Natural killer cell (primary cell): ENCODE measurements around the gene MAN1C1. TPM values are rescaled to one million over a fixed set of nuclear protein-coding genes. Genes with fewer than 3 reads are reported as not detected.

Source experiments
- ATAC-seq, 3 donors: fragments of 150-1000 bp in 2 of 3; fragments of 200-7000 bp in 1 of 3; cut with Tn5 transposase; 1 replicate in 1 of 3; 2 replicates in 2 of 3; pipeline ENCODE4 v1.10.0; 2021; ENCODE audit warnings: mild to moderate bottlenecking in 2 of 3, moderate library complexity in 2 of 3
- DNase-seq, 2 donors: peaks; one replicate each; pipeline versions ENCODE4 v3.0.0 to v3.0.0-alpha.2; 2013 to 2021; ENCODE audit warnings: mixed read lengths in 1 of 2
- H3K27ac ChIP-seq: one replicate; pipeline ENCODE4 v1.5.1; 2013; ENCODE audit warnings: mild to moderate bottlenecking, low read length
- H3K27me3 ChIP-seq: one replicate; pipeline ENCODE4 v1.6.1; 2013; ENCODE audit warnings: low read length; ENCODE audit not compliant: control insufficient read depth, insufficient read depth
- H3K36me3 ChIP-seq: one replicate; pipeline ENCODE4 v1.6.1; 2013; ENCODE audit warnings: low read length; ENCODE audit not compliant: control insufficient read depth, insufficient read depth
- H3K4me1 ChIP-seq: one replicate; pipeline ENCODE4 v1.6.1; 2013; ENCODE audit warnings: low read length; ENCODE audit not compliant: control insufficient read depth, insufficient read depth
- H3K4me3 ChIP-seq: one replicate; pipeline ENCODE4 v1.5.1; 2013; ENCODE audit warnings: low read length
- H3K9me3 ChIP-seq: one replicate; pipeline ENCODE4 v1.6.1; 2013; ENCODE audit warnings: low read length; ENCODE audit not compliant: control insufficient read depth, insufficient read depth
- H3K27ac Mint-ChIP-seq, 2 donors: one replicate each; pipeline ENCODE4 v1.8.0; 2022; ENCODE audit warnings: mild to moderate bottlenecking in 2 of 2, mixed read lengths in 2 of 2, moderate library complexity in 1 of 2
- H3K27me3 Mint-ChIP-seq, 2 donors: one replicate each; pipeline ENCODE4 v1.8.0; 2022; ENCODE audit warnings: low read depth in 2 of 2, mixed read lengths in 2 of 2
- H3K36me3 Mint-ChIP-seq: one replicate; pipeline ENCODE4 v1.8.0; 2022; ENCODE audit warnings: mixed read lengths
- H3K4me1 Mint-ChIP-seq, 2 donors: one replicate each; pipeline ENCODE4 v1.8.0; 2022; ENCODE audit warnings: mixed read lengths in 2 of 2
- H3K4me3 Mint-ChIP-seq: one replicate; pipeline ENCODE4 v1.8.0; 2022; ENCODE audit warnings: mild to moderate bottlenecking, moderate library complexity, mixed read lengths
- H3K9me3 Mint-ChIP-seq, 2 donors: one replicate each; pipeline ENCODE4 v1.8.0; 2022; ENCODE audit warnings: mixed read lengths in 2 of 2
- WGBS: methylation state at CpG from one replicate; pipeline ENCODE4 v1.1.7; 2013; ENCODE audit warnings: missing lambda C conversion rate; ENCODE audit not compliant: insufficient coverage; 5-methylcytosine and 5-hydroxymethylcytosine counted together
- intact Hi-C: fragments of 100-400 bp; cut with micrococcal nuclease; formaldehyde crosslinking; loops from one replicate; pipeline ENCODE4 v1.14.2; 2022
- total RNA-seq, 4 donors: library from RNA; stranded (reverse); fragments of 120-200 nt in 1 of 4; gene quantifications; one replicate each; pipeline versions ENCODE4 v1.2.3 to v1.2.4, GENCODE V29; 2013 to 2022
- TF ChIP-seq, protein P1 (sequence below): fragments of 200-600 bp; IDR thresholded peaks from one replicate; pipeline ENCODE4 v1.8.0; 2022; ENCODE audit warnings: antibody characterized with exemption

The MAN1C1 gene
- total RNA-seq, 3 donors from 2014 or later (not counting 1 experiment from before 2014, with no cell fraction given), result 3.6 to 7.5 (median 7.1) TPM

DNA sequence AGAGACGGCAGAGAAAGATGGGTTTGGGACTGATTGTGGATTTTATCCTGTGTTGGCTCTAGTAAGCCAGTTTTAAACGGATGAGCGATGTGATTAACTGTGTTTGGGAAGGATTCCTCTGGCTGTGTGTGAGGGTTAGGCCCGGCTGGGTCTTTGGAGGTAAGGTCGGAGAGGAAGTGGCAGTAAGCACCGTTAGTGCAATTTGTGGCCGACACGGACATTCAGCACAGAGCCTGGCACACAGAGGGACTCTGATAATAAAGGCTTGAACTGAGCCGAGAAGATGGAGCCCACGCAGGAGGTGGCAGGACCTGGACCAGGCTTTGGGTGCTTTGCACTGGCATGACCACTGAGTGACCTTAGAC lies 204.5 kb downstream of the MAN1C1 start:
- H3K27ac Mint-ChIP-seq, result peak overlapping the region; percentile 94 to 95
- Histone ChIP-seq H3K27me3 (no peaks in the 10 kb centered on the region), H3K4me3 (peak overlapping the region; percentile 98), H3K36me3 (no peaks in the 10 kb centered on the region), H3K4me1 (peaks cover 26% of the 10 kb centered on the region), H3K9me3 (no peaks in the 10 kb centered on the region), H3K27ac (peak overlapping the region; percentile 96)
- ATAC-seq, result no peak
- no peaks in the 10 kb centered on the region for H3K27me3 Mint-ChIP-seq
- H3K4me3 Mint-ChIP-seq, result peak overlapping the region; percentile 91
- TF ChIP-seq, protein P1, sequence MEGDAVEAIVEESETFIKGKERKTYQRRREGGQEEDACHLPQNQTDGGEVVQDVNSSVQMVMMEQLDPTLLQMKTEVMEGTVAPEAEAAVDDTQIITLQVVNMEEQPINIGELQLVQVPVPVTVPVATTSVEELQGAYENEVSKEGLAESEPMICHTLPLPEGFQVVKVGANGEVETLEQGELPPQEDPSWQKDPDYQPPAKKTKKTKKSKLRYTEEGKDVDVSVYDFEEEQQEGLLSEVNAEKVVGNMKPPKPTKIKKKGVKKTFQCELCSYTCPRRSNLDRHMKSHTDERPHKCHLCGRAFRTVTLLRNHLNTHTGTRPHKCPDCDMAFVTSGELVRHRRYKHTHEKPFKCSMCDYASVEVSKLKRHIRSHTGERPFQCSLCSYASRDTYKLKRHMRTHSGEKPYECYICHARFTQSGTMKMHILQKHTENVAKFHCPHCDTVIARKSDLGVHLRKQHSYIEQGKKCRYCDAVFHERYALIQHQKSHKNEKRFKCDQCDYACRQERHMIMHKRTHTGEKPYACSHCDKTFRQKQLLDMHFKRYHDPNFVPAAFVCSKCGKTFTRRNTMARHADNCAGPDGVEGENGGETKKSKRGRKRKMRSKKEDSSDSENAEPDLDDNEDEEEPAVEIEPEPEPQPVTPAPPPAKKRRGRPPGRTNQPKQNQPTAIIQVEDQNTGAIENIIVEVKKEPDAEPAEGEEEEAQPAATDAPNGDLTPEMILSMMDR, result no peak
- 29% methylated on average over 10 of the region's 10 CpGs for WGBS
- H3K36me3 Mint-ChIP-seq, result no peaks in the 10 kb centered on the region
- no peak for DNase-seq
- intact Hi-C loops, result loop anchor here (5.0 kb wide), 1 partner anchor 574 kb away; the partner anchor contains the start of gene RSRP1
- peaks cover 30 to 38% of the 10 kb centered on the region in 2 donors for H3K4me1 Mint-ChIP-seq
- no peaks in the 10 kb centered on the region for H3K9me3 Mint-ChIP-seq

DNA sequence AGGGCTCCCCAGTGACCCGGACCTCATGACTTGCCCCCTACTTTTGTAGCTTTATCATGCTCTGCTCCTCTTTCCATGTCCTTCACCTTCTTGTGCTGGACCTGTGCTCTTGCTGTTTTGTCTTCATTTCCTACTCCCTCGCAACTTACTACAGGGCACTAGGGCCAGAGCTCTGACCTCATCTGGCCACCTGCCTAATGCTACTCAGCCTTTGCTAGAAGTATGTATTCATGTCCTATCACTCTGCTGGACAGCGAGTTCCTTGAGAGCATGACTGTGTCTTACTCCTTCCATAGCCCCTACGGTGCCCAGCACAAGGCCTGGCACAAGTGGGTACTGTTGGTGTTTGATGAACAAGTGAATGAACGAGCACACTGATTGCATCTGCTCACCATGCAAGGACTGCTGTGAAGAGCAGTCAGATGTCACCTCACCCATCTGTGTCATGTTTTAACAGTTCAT lies 205.1 kb downstream of the MAN1C1 start:
- H3K27ac ChIP-seq, result peak overlapping the region; percentile 96
- peaks cover 26% of the 10 kb centered on the region for H3K4me1 ChIP-seq
- H3K36me3 ChIP-seq, result peaks cover 5% of the 10 kb centered on the region
- H3K27me3 ChIP-seq, result no peaks in the 10 kb centered on the region
- 88% methylated on average over 5 of the region's 5 CpGs for WGBS
- no peak for DNase-seq
- H3K9me3 ChIP-seq, result no peaks in the 10 kb centered on the region
- TF ChIP-seq, protein P1, result no peak
- no peak for ATAC-seq
- Mint-ChIP-seq H3K9me3 (no peaks in the 10 kb centered on the region), H3K36me3 (no peaks in the 10 kb centered on the region), H3K27ac (peak overlapping the region; percentile 94 to 95), H3K4me1 (peaks cover 30 to 38% of the 10 kb centered on the region in 2 donors), H3K27me3 (no peaks in the 10 kb centered on the region), H3K4me3 (peak overlapping the region; percentile 91)
- no peak overlapping the region for H3K4me3 ChIP-seq
- intact Hi-C loops, result loop anchor here (5.0 kb wide), 1 partner anchor 574 kb away; the partner anchor contains the start of gene RSRP1

DNA sequence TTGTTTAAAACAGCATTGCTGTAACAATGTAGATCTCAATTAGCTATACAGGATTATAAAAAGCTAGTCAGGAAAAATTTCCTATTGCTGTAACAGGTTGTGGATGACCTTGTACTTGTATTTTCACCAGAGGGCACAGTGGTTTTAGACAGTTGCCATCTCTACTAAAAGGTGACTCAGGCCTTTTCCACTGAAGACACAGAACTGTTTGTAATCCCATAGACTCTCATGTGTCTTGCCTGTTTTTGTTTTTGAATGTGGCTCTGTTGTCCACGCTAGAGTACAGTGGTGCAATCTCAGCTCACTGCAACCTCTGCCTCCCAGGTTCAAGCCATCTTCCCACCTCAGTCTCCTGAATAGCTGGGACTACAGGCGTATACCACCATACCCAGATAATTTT lies 209.0 kb downstream of the MAN1C1 start:
- Mint-ChIP-seq H3K36me3 (peaks cover 8% of the 10 kb centered on the region), H3K27me3 (no peaks in the 10 kb centered on the region), H3K4me1 (peaks cover 18 to 19% of the 10 kb centered on the region in 2 donors), H3K9me3 (no peaks in the 10 kb centered on the region), H3K4me3 (no peak overlapping the region), H3K27ac (no peak overlapping the region)
- DNase-seq (no peak), ATAC-seq (no peak)
- H3K36me3 ChIP-seq, result peaks cover 36% of the 10 kb centered on the region
- H3K4me1 ChIP-seq, result peaks cover 15% of the 10 kb centered on the region
- no peak overlapping the region for H3K27ac ChIP-seq
- WGBS, result 92% methylated on average over 1 of the region's 2 CpGs
- TF ChIP-seq, protein P1, result no peak
- intact Hi-C loops, result no loop called here
- no peaks in the 10 kb centered on the region for H3K27me3 ChIP-seq
- H3K4me3 ChIP-seq, result no peak overlapping the region
- H3K9me3 ChIP-seq, result no peaks in the 10 kb centered on the region

- no peaks in the 10 kb centered on the region for H3K27me3 ChIP-seq
- 97% methylated on average over 10 of the region's 10 CpGs for WGBS
- H3K36me3 ChIP-seq, result peaks cover 45% of the 10 kb centered on the region
- no peak overlapping the region for H3K4me3 ChIP-seq
- Mint-ChIP-seq H3K9me3 (no peaks in the 10 kb centered on the region), H3K4me1 (peaks cover 9 to 14% of the 10 kb centered on the region in 2 donors), H3K27me3 (no peaks in the 10 kb centered on the region), H3K4me3 (no peak overlapping the region), H3K36me3 (peaks cover 14% of the 10 kb centered on the region), H3K27ac (no peak overlapping the region)
- TF ChIP-seq, protein P1, result no peak
- H3K27ac ChIP-seq, result no peak overlapping the region
- ATAC-seq, result no peak
- no peak for DNase-seq
- no peaks in the 10 kb centered on the region for H3K9me3 ChIP-seq
- H3K4me1 ChIP-seq, result peaks cover 5% of the 10 kb centered on the region
- intact Hi-C loops, result no loop called here
Observed at GRCh38 chr1:25826571-25826970, 210.0 kb downstream of the MAN1C1 start.
